Activated naive CD8-positive, alpha-beta T cell treated with anti-CD3 and anti-CD28 coated beads for 36 hours (primary cell): ENCODE measurements around the gene OBP2A. TPM values are rescaled to one million over a fixed set of nuclear protein-coding genes. Genes with fewer than 3 reads are reported as not detected.

Source experiments
- DNase-seq: peaks from one replicate; pipeline ENCODE4 v3.0.0; 2021
- H3K27ac Mint-ChIP-seq: one replicate; pipeline ENCODE4 v1.8.0; 2022; ENCODE audit warnings: mild to moderate bottlenecking, moderate library complexity, mixed read lengths
- H3K27me3 Mint-ChIP-seq: one replicate; pipeline ENCODE4 v1.8.0; 2022; ENCODE audit warnings: mild to moderate bottlenecking, mixed read lengths
- H3K36me3 Mint-ChIP-seq: one replicate; pipeline ENCODE4 v1.8.0; 2021; ENCODE audit warnings: mild to moderate bottlenecking, mixed read lengths
- H3K4me1 Mint-ChIP-seq: one replicate; pipeline ENCODE4 v1.8.0; 2021; ENCODE audit warnings: mixed read lengths
- H3K4me3 Mint-ChIP-seq: one replicate; pipeline ENCODE4 v1.8.0; 2022; ENCODE audit warnings: mild to moderate bottlenecking, moderate library complexity, mixed read lengths
- H3K9me3 Mint-ChIP-seq: one replicate; pipeline ENCODE4 v1.8.0; 2022; ENCODE audit warnings: mixed read lengths
- total RNA-seq, 2 experiments: library from RNA; stranded (reverse); gene quantifications; one replicate each; pipeline ENCODE4 v1.2.3, GENCODE V29; 2021

Gene OBP2A
- total RNA-seq, 2 experiments from 2014 or later: not detected

GRCh38 chr9:135570456-135570855 is 24.5 kb downstream of the OBP2A start:
- Mint-ChIP-seq H3K4me3 (no peak overlapping the region), H3K4me1 (no peaks in the 10 kb centered on the region), H3K27ac (no peak overlapping the region), H3K27me3 (peaks cover 5% of the 10 kb centered on the region), H3K36me3 (no peaks in the 10 kb centered on the region), H3K9me3 (peaks cover 7% of the 10 kb centered on the region)
- DNase-seq: no peak

GRCh38 chr9:135572233-135572632 is 26.3 kb downstream of the OBP2A start:
- no peaks in the 10 kb centered on the region for H3K36me3 Mint-ChIP-seq
- H3K27ac Mint-ChIP-seq: no peak overlapping the region
- peaks cover 7% of the 10 kb centered on the region for H3K9me3 Mint-ChIP-seq
- peaks cover 5% of the 10 kb centered on the region for H3K27me3 Mint-ChIP-seq
- H3K4me3 Mint-ChIP-seq: no peak overlapping the region
- DNase-seq: no peak
- H3K4me1 Mint-ChIP-seq: no peaks in the 10 kb centered on the region

DNA sequence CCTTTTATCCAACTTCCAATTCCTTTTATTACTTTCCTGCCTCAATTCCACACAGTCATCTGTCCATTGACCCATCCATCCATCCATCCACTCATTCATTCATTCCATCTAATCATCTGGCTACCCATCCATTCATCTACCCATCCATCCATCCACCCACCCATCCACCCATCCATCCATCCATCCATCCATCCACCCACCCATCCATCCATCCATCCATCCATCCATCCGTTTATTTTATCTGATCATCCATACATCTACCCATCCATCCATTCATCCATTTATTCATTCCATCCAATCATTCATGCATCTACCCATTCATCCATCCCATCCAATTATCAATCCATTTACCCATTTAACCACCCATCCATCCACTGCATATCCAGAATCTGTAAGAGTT is 27.2 kb downstream of the OBP2A start:
- Mint-ChIP-seq H3K9me3 (peaks cover 7% of the 10 kb centered on the region), H3K4me3 (no peak overlapping the region), H3K4me1 (no peaks in the 10 kb centered on the region)

GRCh38 chr9:135574331-135574730 is 28.4 kb downstream of the OBP2A start:
- no peaks in the 10 kb centered on the region for H3K4me1 Mint-ChIP-seq
- no peak for DNase-seq
- no peak overlapping the region for H3K4me3 Mint-ChIP-seq
- no peaks in the 10 kb centered on the region for H3K36me3 Mint-ChIP-seq
- H3K9me3 Mint-ChIP-seq: peaks cover 2% of the 10 kb centered on the region
- no peak overlapping the region for H3K27ac Mint-ChIP-seq
- no peaks in the 10 kb centered on the region for H3K27me3 Mint-ChIP-seq

More for the DNA sequence above, 27.2 kb downstream of the OBP2A start:
- Mint-ChIP-seq H3K27me3 (peaks cover 5% of the 10 kb centered on the region), H3K27ac (no peak overlapping the region), H3K36me3 (no peaks in the 10 kb centered on the region)
- no peak for DNase-seq

DNA sequence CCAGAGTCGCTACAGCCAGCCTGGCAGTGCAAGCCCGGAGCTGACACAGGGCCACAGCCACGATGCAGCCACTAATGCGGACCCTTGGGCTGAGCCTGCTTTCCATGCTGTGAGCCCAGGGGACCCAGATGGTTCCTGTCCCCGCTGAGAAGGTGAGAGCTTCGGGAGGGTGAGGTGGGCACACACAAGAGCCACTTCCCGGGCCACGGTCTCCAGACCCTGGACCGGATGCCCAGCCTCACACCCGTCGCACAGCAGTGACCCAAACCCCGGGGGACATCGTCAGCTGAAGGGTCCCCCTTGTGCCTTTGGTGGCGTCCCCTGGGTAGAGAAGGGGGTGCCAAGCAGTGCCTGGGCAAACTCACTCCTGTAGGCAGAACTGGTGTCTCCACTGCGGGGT is 29.0 kb downstream of the OBP2A start:
- no peaks in the 10 kb centered on the region for H3K27me3 Mint-ChIP-seq
- DNase-seq: no peak
- H3K4me1 Mint-ChIP-seq: no peaks in the 10 kb centered on the region
- no peak overlapping the region for H3K4me3 Mint-ChIP-seq
- H3K27ac Mint-ChIP-seq: no peak overlapping the region
- H3K9me3 Mint-ChIP-seq: no peaks in the 10 kb centered on the region
- no peaks in the 10 kb centered on the region for H3K36me3 Mint-ChIP-seq

DNA sequence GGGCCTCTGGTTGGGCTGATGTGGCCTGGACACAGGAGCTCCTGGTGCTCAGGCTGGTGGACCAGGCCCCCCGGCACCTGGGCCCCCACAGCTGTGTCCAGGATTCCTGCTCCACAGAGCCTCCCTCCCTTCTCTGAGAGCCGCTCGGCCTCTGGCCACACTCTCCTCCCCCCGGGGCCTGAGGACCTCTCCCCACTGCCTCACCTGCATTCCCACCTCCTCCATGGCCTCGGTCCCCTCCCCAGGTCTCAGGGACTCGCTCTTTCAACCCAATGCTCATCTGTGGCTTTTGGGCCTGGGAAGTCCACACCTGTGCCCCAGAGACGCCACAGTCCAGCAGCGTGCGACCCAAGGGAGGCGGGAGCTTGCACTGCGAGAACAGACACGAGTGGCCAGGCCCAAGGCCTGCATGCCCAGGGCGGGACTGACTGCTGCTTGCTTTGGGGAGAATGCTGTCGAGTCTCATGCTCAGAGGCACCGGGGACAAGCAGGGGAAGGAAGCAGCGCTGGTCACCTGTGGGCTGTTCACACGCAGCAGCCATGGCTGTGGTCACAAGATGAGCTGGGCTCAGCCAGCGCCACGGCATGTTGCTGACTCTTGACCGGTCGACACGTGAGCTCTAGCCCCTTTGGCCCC is 30.2 kb downstream of the OBP2A start:
- no peak for DNase-seq
- Mint-ChIP-seq H3K36me3 (no peaks in the 10 kb centered on the region), H3K4me3 (no peak overlapping the region), H3K9me3 (no peaks in the 10 kb centered on the region), H3K27ac (no peak overlapping the region), H3K4me1 (no peaks in the 10 kb centered on the region), H3K27me3 (no peaks in the 10 kb centered on the region)

DNA sequence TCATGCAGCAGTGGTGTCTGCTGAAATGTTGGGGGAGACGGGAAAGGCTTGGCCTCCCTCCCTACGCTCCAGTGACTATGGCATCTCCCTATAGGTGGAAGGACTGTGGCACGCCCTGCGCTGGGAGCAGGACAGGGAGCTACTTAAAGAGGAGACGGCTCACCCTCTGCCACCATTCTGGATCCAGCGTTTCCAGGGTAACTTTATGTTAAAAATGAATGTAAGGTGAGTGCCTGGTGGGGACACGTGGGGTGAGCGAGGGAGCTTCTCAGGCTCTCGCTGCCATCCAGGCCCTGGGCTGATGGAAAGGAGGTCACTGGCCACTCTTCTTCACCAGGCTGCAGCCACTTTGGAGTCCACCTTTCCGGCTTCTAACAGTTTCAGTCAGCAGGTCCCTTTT is 31.3 kb downstream of the OBP2A start:
- peaks cover 4% of the 10 kb centered on the region for H3K27me3 Mint-ChIP-seq
- no peaks in the 10 kb centered on the region for H3K4me1 Mint-ChIP-seq
- H3K27ac Mint-ChIP-seq: no peak overlapping the region
- no peaks in the 10 kb centered on the region for H3K9me3 Mint-ChIP-seq
- no peaks in the 10 kb centered on the region for H3K36me3 Mint-ChIP-seq
- no peak for DNase-seq
- no peak overlapping the region for H3K4me3 Mint-ChIP-seq

DNA sequence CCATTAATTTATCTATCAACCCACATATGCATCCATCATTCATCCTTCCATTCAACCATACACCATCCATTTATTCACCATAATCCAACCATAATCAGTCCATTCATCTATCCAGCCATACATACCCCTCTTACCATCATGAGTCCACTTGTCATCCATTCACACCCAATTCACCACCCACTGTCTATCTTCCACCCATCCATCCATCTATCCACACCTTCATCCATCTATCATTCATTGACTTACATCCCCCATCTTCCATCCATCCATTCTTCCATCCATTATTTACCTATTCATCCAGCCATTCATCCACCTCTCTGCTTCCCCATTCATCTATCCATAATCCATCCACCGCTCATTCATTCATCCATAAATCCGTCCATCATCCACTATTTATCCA is 33.4 kb downstream of the OBP2A start:
- Mint-ChIP-seq H3K36me3 (no peaks in the 10 kb centered on the region), H3K9me3 (no peaks in the 10 kb centered on the region), H3K27ac (no peak overlapping the region), H3K4me3 (no peak overlapping the region), H3K4me1 (no peaks in the 10 kb centered on the region), H3K27me3 (peaks cover 4% of the 10 kb centered on the region)
- DNase-seq: no peak

DNA sequence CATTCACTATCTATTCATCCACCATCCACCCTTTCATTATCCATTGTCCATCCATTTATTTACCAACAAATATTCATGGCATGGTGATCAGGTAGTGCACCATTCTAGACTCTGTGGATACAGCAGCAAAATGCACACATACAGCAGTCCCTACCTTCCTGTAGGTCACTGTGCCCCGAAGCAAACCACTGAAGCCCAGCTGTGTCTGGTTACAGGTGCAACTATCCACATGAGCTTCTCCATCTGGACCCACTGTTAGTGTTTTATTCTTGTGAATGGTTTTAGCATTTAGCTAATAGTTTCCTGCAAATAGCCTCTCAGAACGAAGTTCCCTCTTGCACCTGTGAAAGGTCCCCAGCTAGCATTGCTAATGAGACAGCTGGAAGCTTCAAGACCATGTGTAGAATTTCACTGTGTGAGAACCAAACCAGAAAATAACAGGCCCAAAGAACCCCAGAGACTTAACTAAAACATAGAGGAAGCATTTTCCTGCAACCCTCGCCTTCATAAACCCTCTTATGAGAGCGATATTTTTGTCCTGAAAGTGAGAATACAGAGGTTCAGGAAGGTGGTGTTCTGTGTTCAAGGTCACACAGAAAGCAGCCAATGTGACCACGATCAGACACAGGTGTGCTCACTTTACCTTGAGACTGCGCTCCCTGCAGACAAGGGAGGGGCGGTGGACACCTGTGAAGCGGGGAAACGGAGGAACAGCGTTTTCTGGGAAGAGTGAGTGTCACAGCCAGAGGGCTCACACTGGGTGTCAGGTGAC is 34.1 kb downstream of the OBP2A start:
- H3K4me1 Mint-ChIP-seq: no peaks in the 10 kb centered on the region
- no peaks in the 10 kb centered on the region for H3K36me3 Mint-ChIP-seq
- H3K27me3 Mint-ChIP-seq: peaks cover 4% of the 10 kb centered on the region
- no peak overlapping the region for H3K4me3 Mint-ChIP-seq
- DNase-seq: no peak
- no peak overlapping the region for H3K27ac Mint-ChIP-seq
- H3K9me3 Mint-ChIP-seq: no peaks in the 10 kb centered on the region

- Mint-ChIP-seq H3K27ac (no peak overlapping the region), H3K4me3 (no peak overlapping the region), H3K36me3 (no peaks in the 10 kb centered on the region), H3K9me3 (no peaks in the 10 kb centered on the region), H3K4me1 (no peaks in the 10 kb centered on the region), H3K27me3 (peaks cover 4% of the 10 kb centered on the region)
- DNase-seq: no peak
These were observed 34.9 kb downstream of the OBP2A start for GRCh38 chr9:135580664-135581380.

- H3K9me3 Mint-ChIP-seq: no peaks in the 10 kb centered on the region
- no peak for DNase-seq
- no peaks in the 10 kb centered on the region for H3K4me1 Mint-ChIP-seq
- H3K27me3 Mint-ChIP-seq: peaks cover 7% of the 10 kb centered on the region
- H3K4me3 Mint-ChIP-seq: no peak overlapping the region
- no peak overlapping the region for H3K27ac Mint-ChIP-seq
- no peaks in the 10 kb centered on the region for H3K36me3 Mint-ChIP-seq
These were observed 35.9 kb downstream of the OBP2A start for GRCh38 chr9:135581636-135582426.

DNA sequence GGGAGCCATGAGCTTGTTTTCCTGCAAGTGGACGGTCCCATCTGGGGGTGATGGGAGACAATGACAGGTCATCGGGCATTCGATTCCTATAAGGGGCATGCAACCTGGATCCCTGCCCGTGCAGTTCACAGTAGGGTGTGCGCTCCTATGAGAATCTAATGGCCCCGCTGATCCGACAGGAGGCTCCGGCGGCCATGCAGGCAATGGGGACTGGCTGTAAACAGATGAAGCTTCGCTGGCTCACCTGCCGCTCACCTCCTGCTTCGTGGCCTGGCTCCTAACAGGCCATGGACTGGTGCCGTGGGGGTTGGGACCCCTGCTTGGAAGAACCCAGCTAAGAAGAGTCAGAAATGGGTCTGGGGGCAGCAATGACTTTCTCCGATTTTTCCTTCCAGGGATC is 36.6 kb downstream of the OBP2A start:
- peaks cover 11% of the 10 kb centered on the region for H3K27me3 Mint-ChIP-seq
- H3K4me1 Mint-ChIP-seq: no peaks in the 10 kb centered on the region
- H3K27ac Mint-ChIP-seq: no peak overlapping the region
- no peaks in the 10 kb centered on the region for H3K9me3 Mint-ChIP-seq
- H3K4me3 Mint-ChIP-seq: no peak overlapping the region
- no peak for DNase-seq
- no peaks in the 10 kb centered on the region for H3K36me3 Mint-ChIP-seq

- H3K27ac Mint-ChIP-seq: no peak overlapping the region
- no peaks in the 10 kb centered on the region for H3K9me3 Mint-ChIP-seq
- peaks cover 11% of the 10 kb centered on the region for H3K27me3 Mint-ChIP-seq
- H3K4me3 Mint-ChIP-seq: no peak overlapping the region
- no peaks in the 10 kb centered on the region for H3K4me1 Mint-ChIP-seq
- H3K36me3 Mint-ChIP-seq: no peaks in the 10 kb centered on the region
- DNase-seq: no peak
These were observed 37.2 kb downstream of the OBP2A start for GRCh38 chr9:135582966-135583687.

- H3K9me3 Mint-ChIP-seq: no peaks in the 10 kb centered on the region
- no peaks in the 10 kb centered on the region for H3K4me1 Mint-ChIP-seq
- H3K4me3 Mint-ChIP-seq: no peak overlapping the region
- no peaks in the 10 kb centered on the region for H3K36me3 Mint-ChIP-seq
- H3K27ac Mint-ChIP-seq: no peak overlapping the region
- DNase-seq: no peak
- peaks cover 11% of the 10 kb centered on the region for H3K27me3 Mint-ChIP-seq
These were observed 37.7 kb downstream of the OBP2A start for GRCh38 chr9:135583688-135584011.
